ENCODE results near the gene SUSD4.

The SUSD4 gene

DNA sequence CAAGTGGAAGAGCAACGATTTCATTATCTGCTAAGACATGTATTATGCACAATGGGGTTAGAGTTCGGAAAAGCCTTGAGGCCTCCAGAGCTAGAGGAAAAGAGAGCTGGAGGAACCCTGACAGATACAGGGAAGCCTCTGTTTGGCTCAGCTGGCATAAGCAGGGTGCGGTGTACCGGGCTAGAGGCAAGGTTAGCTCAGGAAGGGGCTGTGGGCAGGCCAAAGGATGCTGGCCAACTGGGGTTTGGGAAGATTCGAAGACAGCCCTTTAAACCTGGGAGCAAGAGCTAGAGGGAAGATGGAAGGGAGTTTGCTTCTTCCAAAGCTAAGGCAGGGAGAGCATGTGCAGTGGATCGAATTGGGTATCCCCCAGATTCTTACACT lies 113.4 kb downstream of the SUSD4 start:
- DNase-seq = no peak
- Histone ChIP-seq H3K27me3 (replicated peaks) (no peaks in the 10 kb centered on the region), H3K36me3 (replicated peaks) (no peaks in the 10 kb centered on the region), H3K4me3 (ENCODE audit: low read depth, low read length) (no peak overlapping the region), H3K27ac (no peak overlapping the region)
- in situ Hi-C loops (cut with HindIII; ENCODE audit: low pct_ligation_motif_present, low sequenced_read_pairs) = no loop called here
- TF ChIP-seq CTCF (IDR thresholded peaks at IDR 0.05; ENCODE audit: low read depth, low read length, missing control alignments) = no peak

DNA sequence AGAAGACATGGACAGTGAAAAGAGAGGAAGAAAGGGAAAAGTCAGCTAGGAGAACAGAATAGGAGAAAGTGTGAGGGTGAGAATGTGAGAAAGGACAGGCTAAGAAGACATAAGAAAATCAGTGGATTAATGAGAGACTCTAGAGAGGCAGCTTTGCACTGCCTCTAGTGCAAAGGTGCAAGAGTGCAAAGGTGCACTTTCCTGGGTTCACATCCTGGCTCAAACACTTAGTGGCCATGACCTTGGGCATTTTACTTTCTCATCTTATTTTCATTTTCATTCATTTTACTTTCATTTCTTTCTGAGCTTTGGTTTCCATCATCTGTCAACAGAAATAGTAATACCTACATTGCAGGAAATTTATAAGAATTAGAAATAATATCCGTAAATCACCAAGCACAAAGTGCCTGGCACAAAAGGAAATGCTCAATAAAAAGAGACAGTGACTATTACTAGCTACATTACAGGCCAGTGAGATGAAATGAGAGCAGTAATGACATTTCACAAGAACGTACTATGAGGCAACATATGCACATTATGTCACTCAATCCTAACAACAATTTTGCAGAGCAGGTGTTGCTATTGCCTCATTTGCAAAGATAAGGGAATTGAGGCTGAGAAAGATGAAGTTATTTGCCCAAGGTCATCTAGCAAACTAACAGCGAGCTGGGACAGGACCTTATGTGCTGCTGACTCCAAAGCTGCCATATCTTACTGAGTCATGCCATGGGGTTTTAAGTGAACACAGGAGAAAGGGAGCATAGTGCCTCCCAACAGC lies 113.9 kb downstream of the SUSD4 start:
- no peak for DNase-seq
- Histone ChIP-seq H3K27ac (no peak overlapping the region), H3K4me3 (ENCODE audit: low read depth, low read length) (no peak overlapping the region), H3K36me3 (replicated peaks) (no peaks in the 10 kb centered on the region), H3K27me3 (replicated peaks) (no peaks in the 10 kb centered on the region)
- no peak for TF ChIP-seq CTCF (IDR thresholded peaks at IDR 0.05; ENCODE audit: low read depth, low read length, missing control alignments)
- in situ Hi-C loops (cut with HindIII; ENCODE audit: low pct_ligation_motif_present, low sequenced_read_pairs) = no loop called here

DNA sequence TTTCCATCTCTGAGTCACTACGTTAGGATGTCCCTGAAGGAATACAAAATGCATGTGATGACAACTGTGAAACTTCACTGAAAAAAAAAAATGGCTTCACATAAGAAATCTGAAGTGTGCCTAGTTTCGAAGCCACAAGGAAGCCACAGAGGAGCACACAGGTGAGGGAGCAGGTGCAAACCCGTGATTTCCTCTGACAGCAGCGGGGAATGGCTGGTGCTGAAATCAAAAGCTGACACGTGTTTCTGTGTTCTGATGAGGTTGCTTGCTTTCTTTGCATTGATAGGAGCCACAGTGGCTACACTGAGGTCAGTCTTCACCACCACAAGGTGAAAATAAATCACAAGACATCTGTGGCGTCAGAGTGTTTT lies 115.2 kb downstream of the SUSD4 start:
- in situ Hi-C loops (cut with HindIII; ENCODE audit: low pct_ligation_motif_present, low sequenced_read_pairs) = no loop called here
- DNase-seq = no peak
- Histone ChIP-seq H3K27me3 (replicated peaks) (no peaks in the 10 kb centered on the region), H3K27ac (no peak overlapping the region), H3K36me3 (replicated peaks) (no peaks in the 10 kb centered on the region), H3K4me3 (ENCODE audit: low read depth, low read length) (no peak overlapping the region)
- no peak for TF ChIP-seq CTCF (IDR thresholded peaks at IDR 0.05; ENCODE audit: low read depth, low read length, missing control alignments)

DNA sequence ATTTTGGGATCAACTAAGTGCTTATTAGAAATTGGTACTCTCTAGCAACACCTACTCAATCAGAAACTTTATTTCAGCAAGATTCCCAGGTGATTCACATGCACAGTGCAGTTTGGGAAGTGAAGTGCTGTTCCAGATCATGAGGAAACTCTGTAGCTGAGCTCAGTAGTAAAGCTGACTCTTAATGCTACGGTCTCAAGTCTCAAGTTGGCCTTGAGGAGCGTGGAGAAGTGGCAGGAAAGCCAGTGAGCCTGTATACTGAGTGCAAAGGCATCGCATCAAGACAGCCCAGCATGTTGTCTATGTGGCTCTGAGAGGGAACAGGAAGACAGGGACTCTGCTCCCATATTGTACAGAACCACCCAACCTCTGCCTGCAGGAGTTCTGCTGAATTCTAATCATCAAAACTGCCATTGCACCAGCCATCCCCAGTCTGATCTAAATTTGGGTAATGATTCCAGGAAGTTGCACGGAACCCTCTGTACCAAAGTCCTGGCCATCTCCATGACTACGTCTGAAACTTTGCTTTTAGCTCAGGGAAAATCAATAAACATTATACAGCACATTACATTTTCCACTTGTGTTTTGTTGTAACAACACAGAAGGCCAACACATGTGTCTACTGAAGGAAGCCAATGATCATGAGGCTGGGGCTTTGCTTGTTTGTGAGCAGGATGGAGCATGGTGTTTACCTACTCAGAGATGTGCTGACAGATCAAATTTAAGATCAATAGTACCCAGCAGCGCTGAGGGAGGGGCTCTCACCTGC lies 115.8 kb downstream of the SUSD4 start:
- Histone ChIP-seq H3K4me3 (ENCODE audit: low read depth, low read length) (no peak overlapping the region), H3K27me3 (replicated peaks) (no peaks in the 10 kb centered on the region), H3K27ac (no peak overlapping the region), H3K36me3 (replicated peaks) (no peaks in the 10 kb centered on the region)
- in situ Hi-C loops (cut with HindIII; ENCODE audit: low pct_ligation_motif_present, low sequenced_read_pairs) = no loop called here
- no peak for TF ChIP-seq CTCF (IDR thresholded peaks at IDR 0.05; ENCODE audit: low read depth, low read length, missing control alignments)
- no peak for DNase-seq

DNA sequence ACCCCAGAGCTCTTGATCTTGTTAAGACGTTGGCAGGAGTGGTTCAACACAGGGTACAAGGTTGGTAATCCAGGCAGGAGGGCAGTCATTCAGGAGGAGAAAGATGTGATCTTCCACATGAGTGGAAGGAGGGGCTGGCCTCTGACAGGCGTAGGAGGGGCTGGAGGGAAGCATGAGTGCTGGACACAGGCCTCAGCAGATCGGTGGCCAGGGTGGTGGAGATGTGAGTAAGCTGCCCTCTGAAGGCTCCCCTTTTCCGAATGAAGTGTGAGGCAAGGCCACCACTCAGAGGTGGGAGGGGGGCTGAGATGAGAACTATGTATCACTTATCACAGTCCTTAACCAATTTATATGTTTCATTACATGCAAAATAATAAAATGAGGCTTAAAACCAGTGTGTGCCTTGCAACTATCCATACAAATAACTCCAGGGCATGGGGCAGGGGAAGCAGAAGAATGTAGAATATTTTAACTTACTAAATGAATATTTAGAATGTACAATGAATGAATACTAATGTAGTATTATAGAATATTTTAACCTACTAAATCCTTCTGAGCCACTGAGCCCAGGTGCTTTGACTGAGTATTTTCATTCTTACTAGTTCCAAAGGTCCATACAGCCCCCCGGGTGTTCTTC lies 117.4 kb downstream of the SUSD4 start:
- no peak for TF ChIP-seq CTCF (IDR thresholded peaks at IDR 0.05; ENCODE audit: low read depth, low read length, missing control alignments)
- H3K27ac ChIP-seq = no peak overlapping the region
- no peaks in the 10 kb centered on the region for H3K27me3 ChIP-seq (replicated peaks)
- no peak for DNase-seq
- H3K4me3 ChIP-seq (ENCODE audit: low read depth, low read length) = no peak overlapping the region
- in situ Hi-C loops (cut with HindIII; ENCODE audit: low pct_ligation_motif_present, low sequenced_read_pairs) = no loop called here
- no peaks in the 10 kb centered on the region for H3K36me3 ChIP-seq (replicated peaks)
